SU-DHL-6 (cell line): ENCODE data around the gene RALGAPA1.

Source experiments
- CTCF ChIP-seq: fragments of 200-600 bp; sonication (generic); IDR thresholded peaks from one replicate; pipeline ENCODE4 v1.5.1; 2017; ENCODE audit warnings: antibody characterized with exemption, mild to moderate bottlenecking, low read length, moderate library complexity; ENCODE audit not compliant: insufficient read depth, poor library complexity, severe bottlenecking
- EZH2phosphoT487 ChIP-seq: fragments of 200-600 bp; sonication (generic), shearing (Covaris generic); conservative IDR thresholded peaks from 2 replicates; pipeline ENCODE4 v1.6.1; 2018; ENCODE audit warnings: mild to moderate bottlenecking, antibody characterized with exemption, low read length, moderate library complexity, mixed read lengths

GRCh38 chr14:35829449-35829848 lies 20.4 kb upstream of the RALGAPA1 start:
- TF ChIP-seq CTCF (no peak), EZH2phosphoT487 (no peak)
